Cardiac fibroblast (primary cell): ENCODE measurements around the gene PDLIM5.

ENCODE experiments used
- DNase-seq, 2 donors: peaks; one replicate each; pipeline versions ENCODE4 v3.0.0 to v3.0.0-alpha.2; 2010; ENCODE audit warnings: low read depth in 2 of 2
- H3K4me3 ChIP-seq, 2 donors: replicated peaks in 1 of 2; 1 replicate in 1 of 2; 2 replicates in 1 of 2; pipeline ENCODE4 v1.5.1; 2011; ENCODE audit warnings: low read depth in 2 of 2, low read length in 2 of 2, mild to moderate bottlenecking in 2 of 2, moderate library complexity in 1 of 2
- TF ChIP-seq, protein P1 (sequence below): IDR thresholded peaks from one replicate; pipeline ENCODE4 v1.5.1; 2011; ENCODE audit warnings: low read depth, mild to moderate bottlenecking, low read length, inconsistent platforms

The PDLIM5 gene

DNA sequence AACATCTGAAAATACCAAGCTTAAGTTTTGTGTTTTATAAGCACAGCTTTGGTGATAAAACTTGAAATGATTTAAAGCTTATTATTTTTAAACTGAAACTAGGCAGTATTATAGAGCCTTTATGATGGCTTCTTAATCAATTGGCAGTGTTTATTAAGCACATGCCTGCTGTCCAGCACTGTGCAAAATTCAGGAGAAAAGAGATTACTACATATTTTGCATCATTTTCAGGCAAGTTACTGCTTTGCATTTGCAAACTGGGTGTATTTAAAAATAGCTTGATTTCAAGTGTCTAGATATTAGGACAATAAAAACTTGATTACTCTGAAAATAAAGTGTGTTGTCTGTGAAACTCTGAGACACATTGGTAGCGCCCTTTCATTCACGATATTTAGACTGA lies 126.5 kb downstream of the PDLIM5 start:
- no peak overlapping the region for H3K4me3 ChIP-seq
- TF ChIP-seq, protein P1, sequence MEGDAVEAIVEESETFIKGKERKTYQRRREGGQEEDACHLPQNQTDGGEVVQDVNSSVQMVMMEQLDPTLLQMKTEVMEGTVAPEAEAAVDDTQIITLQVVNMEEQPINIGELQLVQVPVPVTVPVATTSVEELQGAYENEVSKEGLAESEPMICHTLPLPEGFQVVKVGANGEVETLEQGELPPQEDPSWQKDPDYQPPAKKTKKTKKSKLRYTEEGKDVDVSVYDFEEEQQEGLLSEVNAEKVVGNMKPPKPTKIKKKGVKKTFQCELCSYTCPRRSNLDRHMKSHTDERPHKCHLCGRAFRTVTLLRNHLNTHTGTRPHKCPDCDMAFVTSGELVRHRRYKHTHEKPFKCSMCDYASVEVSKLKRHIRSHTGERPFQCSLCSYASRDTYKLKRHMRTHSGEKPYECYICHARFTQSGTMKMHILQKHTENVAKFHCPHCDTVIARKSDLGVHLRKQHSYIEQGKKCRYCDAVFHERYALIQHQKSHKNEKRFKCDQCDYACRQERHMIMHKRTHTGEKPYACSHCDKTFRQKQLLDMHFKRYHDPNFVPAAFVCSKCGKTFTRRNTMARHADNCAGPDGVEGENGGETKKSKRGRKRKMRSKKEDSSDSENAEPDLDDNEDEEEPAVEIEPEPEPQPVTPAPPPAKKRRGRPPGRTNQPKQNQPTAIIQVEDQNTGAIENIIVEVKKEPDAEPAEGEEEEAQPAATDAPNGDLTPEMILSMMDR = no peak
- DNase-seq = peak in 1 of 2 donors; percentile 33

DNA sequence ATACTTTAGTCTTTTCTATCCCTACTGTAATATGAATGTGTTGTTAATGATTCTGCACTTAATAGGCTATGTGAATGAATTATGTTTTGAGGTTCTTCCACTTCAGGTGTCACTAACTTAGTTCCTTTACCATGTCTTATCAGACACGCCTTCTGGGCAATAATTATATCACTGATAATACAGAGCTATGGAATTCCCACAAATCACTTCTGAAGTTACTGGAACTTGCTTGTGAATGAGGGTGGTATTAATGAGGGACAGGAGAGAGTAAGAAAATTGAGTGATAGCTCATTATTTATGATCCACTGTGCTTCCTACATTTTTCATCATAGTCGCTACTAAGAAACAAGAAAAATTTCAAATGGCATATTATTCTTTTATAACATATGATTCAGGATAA lies 130.0 kb downstream of the PDLIM5 start:
- H3K4me3 ChIP-seq = no peak overlapping the region
- TF ChIP-seq, protein P1 = no peak
- no peak for DNase-seq

DNA sequence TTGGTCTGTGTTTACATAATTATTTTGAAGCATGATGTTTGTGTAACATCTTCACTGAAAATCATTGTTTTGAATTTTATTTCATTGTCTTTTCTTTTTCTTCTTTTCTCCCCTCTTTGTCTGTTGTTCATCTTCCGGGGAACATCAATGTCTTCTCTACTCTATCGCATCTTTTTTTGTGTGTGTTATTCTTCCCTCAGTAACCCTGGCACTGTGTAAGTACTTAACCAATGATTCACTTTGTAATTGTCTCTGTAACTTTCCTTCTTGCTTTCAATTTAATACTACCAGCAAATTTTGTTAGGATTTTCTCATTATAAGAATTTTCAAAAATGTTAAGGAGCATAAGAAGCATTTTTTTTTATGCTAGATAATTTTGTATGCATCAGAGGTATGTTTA lies 130.8 kb downstream of the PDLIM5 start:
- TF ChIP-seq, protein P1 = no peak
- DNase-seq = peak; percentile 29 to 77

DNA sequence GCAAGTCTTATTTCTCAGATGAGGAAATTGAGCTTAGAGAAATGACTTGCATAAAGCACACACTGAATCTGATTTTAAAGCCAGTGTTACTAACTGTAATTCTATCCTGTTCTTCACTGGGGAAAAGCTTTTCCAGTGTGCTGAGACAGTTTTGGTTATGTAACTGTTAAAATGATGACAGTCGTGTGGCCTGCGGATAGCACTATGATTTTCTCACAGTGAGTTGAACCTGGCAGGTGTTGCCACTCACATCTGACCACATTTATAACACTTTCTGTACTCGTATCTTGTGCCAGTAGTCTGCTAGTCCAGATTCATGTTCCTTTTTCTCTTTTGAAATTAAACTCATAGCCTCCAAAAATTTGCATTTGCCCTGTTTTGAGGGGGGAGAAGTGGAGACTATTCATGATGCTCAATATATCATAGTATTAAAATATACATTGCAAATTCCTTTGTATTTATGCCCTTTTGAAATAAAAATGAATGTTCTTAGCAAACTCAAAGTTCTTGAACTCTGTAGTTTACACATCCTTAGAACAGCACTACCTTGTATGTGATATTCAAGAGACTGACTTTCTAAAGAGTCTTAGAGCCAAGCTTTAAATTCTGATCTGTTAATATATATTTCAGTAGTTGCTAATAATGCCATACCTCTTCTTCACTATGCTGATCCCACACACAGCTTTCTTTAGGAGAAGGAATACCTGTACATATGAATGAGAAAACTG lies 132.3 kb downstream of the PDLIM5 start:
- H3K4me3 ChIP-seq = no peak overlapping the region
- TF ChIP-seq, protein P1 = no peak
- no peak for DNase-seq

More for the DNA sequence above, 130.8 kb downstream of the PDLIM5 start:
- no peak overlapping the region for H3K4me3 ChIP-seq

DNA sequence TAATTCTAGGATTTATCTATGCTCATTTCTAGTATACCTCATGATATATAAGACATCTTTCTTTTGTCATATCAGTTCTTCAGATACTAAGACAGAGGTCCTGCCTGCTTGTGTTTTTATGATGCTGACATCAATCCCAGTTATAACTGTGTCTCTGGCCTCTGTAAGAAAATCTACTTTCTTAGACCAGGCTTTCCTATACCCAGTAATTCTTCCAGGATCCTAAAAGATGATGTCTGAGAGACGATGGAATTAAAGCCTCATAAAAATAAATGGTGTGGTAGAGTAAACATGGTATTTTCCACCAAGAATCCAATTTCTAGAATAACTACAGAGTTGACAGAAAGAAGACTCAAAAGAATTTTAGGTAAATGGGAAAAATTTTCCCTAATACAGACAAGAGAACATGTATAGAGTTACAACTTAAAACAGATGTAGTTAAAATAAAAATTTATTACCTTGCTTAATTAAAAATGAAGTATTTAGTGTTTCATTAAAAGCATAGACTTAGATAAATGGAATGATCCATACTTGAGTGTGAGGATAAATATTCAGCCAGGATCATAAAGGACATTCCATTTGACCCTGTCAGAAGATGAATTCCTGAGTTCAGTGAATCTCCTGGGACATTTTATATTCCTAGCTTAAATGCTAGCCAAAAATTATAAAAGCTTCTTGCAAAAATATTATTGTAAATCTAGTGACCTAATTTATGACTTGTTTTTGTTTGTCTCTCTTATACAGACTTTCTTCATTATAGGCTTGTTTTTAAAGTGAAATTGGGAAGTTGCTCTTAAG lies 137.4 kb downstream of the PDLIM5 start:
- no peak overlapping the region for H3K4me3 ChIP-seq
- DNase-seq = peak in 1 of 2 donors; percentile 89
- TF ChIP-seq, protein P1 = no peak

DNA sequence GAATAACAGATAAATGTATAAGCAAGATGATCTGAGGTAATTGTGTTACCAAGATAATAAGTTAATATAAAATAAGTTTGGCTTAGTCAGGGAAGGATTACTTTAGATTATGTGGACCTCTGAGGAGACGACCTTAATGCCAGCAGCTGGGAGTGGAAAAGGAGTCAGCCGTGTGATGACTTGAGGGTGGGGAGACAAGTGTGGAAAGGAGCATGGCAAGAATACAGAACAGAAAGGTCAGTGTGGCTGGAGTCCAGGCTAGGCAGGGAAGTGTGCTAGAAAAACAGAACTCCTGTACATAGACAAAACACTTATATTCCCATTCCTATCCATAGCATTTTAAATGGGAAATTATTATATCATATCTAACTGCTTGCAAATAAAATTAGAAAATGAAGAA lies 138.8 kb downstream of the PDLIM5 start:
- peak in 1 of 2 donors; percentile 60 for DNase-seq
- H3K4me3 ChIP-seq = no peak overlapping the region
- TF ChIP-seq, protein P1 = no peak
